A673 (cell line): Measurements from ENCODE around the gene MEG3. TPM values are rescaled to one million over a fixed set of nuclear protein-coding genes. Genes with fewer than 3 reads are reported as not detected.
A peak's percentile ranks its signal among the peaks of the same experiment; 100 is the strongest.

ENCODE experiments used
- BruUV-seq: library from RNA; stranded (reverse); fragments of 400-500 nt; replicated peaks from 2 replicates; lab custom pipeline; 2021; lab: Mats Ljungman, UMichigan
- CTCF ChIA-PET: fragments of 300-600 bp; sonication (Branson Sonifier 250); formaldehyde crosslinking; loops from one replicate; lab custom pipeline; 2022; ENCODE audit warnings: antibody characterized with exemption; lab: Charles Lee
- POLR2A ChIA-PET: fragments of 300-600 bp; sonication (Branson Sonifier 250); formaldehyde crosslinking; loops from one replicate; lab custom pipeline; 2022; ENCODE audit warnings: antibody characterized with exemption; ENCODE audit not compliant: low non-redundant PET; lab: Charles Lee
- DNase-seq: peaks from one replicate; pipeline ENCODE4 v3.0.0-alpha.2; 2015; ENCODE audit warnings: low spot score
- H3K27ac ChIP-seq: fragments of 200-600 bp; sonication (generic); 2 replicates; pipeline ENCODE4 v1.5.1; 2016; ENCODE audit warnings: mixed run types, low read depth, mild to moderate bottlenecking, mixed read lengths, antibody characterized with exemption, low read length; ENCODE audit not compliant: poor library complexity, severe bottlenecking
- H3K27me3 ChIP-seq: fragments of 200-600 bp; sonication (generic); replicated peaks from 2 replicates; pipeline ENCODE4 v1.6.1; 2017; ENCODE audit warnings: mixed run types, low read depth, mild to moderate bottlenecking, mixed read lengths, antibody characterized with exemption, low read length; ENCODE audit not compliant: insufficient read depth, poor library complexity
- H3K36me3 ChIP-seq: fragments of 200-600 bp; sonication (generic); 2 replicates; pipeline ENCODE4 v1.6.1; 2016; ENCODE audit warnings: mixed run types, mild to moderate bottlenecking, mixed read lengths, antibody characterized with exemption, low read length; ENCODE audit not compliant: insufficient read depth, poor library complexity, severe bottlenecking
- H3K4me1 ChIP-seq: fragments of 200-600 bp; sonication (generic); 2 replicates; pipeline ENCODE4 v1.6.1; 2017; ENCODE audit warnings: mixed run types, mild to moderate bottlenecking, mixed read lengths, antibody characterized with exemption, low read length; ENCODE audit not compliant: insufficient read depth, poor library complexity, severe bottlenecking
- H3K4me3 ChIP-seq: fragments of 200-600 bp; sonication (generic); 2 replicates; pipeline ENCODE4 v1.5.1; 2016; ENCODE audit warnings: low read depth, mixed run types, mild to moderate bottlenecking, mixed read lengths, low read length; ENCODE audit not compliant: poor library complexity, severe bottlenecking
- H3K9me3 ChIP-seq: fragments of 200-600 bp; sonication (generic); 2 replicates; pipeline ENCODE4 v1.6.1; 2016; ENCODE audit warnings: mixed run types, low read depth, mild to moderate bottlenecking, mixed read lengths, antibody characterized with exemption, low read length; ENCODE audit not compliant: poor library complexity, severe bottlenecking
- EZH2 ChIP-seq: fragments of 200-600 bp; sonication (generic); IDR thresholded peaks from 2 replicates; pipeline ENCODE4 v1.6.1; 2017; ENCODE audit warnings: borderline replicate concordance, low read depth, mild to moderate bottlenecking, mixed read lengths, antibody characterized with exemption, low read length; ENCODE audit not compliant: poor library complexity, severe bottlenecking
- intact Hi-C: fragments of 100-400 bp; cut with micrococcal nuclease; formaldehyde crosslinking; loops from one replicate; pipeline ENCODE4 v1.10.0; 2022; ENCODE audit not compliant: unreplicated experiment
- total RNA-seq: library from RNA; stranded (reverse); gene quantifications from 2 replicates; pipeline ENCODE4 v1.2.3, GENCODE V29; 2021
- TF ChIP-seq, protein P1 (sequence below): fragments of 300-800, 200-600 bp; sonication (generic); conservative IDR thresholded peaks from 2 replicates; pipeline ENCODE4 v1.5.1; 2017; ENCODE audit warnings: low read depth, mild to moderate bottlenecking, antibody characterized with exemption, low read length, moderate library complexity, mixed read lengths

Gene MEG3
- total RNA-seq, 1 experiment from 2014 or later = 58.7 TPM

DNA sequence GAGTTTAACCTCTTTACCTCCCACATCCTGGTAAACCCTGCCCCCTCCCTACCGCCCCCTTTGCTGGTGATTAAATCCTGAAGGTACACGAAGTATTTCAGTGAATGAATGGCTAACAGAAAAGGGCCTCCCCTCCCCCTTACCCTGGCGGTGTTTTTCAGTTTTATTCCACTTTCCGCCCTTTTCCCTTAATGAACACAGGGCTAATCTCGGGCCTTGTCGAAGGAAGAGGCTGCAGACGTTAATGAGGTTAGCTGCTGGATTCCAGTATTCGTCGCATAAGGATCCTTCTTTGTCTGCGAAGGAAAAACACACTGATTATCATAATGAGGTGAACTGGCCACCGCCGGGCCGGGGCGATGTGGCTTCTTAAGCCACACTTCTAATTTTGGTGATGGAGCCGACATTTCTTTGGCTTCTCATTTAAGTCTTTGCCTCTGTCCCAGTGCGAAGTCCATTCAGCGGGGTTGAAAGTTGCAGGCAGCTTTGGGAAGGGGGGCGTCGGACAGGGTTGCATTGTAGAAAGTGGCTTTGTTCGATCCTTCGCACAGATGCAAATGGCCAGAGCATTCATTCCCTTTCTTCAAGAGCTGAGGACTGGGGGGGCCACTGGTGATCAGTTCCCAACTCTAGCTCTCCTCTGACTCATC lies 6.5 kb downstream of the MEG3 start:
- intact Hi-C loops = no loop called here
- CTCF ChIA-PET = no interaction called here
- POLR2A ChIA-PET = no interaction called here
- Histone ChIP-seq H3K27me3 (no peaks in the 10 kb centered on the region), H3K4me3 (no peak overlapping the region), H3K36me3 (peaks cover 2% of the 10 kb centered on the region), H3K27ac (no peak overlapping the region), H3K9me3 (no peaks in the 10 kb centered on the region), H3K4me1 (peaks cover 12% of the 10 kb centered on the region)
- no peak for DNase-seq
- TSS peak; percentile 3 for BruUV-seq
- TF ChIP-seq, protein P1, sequence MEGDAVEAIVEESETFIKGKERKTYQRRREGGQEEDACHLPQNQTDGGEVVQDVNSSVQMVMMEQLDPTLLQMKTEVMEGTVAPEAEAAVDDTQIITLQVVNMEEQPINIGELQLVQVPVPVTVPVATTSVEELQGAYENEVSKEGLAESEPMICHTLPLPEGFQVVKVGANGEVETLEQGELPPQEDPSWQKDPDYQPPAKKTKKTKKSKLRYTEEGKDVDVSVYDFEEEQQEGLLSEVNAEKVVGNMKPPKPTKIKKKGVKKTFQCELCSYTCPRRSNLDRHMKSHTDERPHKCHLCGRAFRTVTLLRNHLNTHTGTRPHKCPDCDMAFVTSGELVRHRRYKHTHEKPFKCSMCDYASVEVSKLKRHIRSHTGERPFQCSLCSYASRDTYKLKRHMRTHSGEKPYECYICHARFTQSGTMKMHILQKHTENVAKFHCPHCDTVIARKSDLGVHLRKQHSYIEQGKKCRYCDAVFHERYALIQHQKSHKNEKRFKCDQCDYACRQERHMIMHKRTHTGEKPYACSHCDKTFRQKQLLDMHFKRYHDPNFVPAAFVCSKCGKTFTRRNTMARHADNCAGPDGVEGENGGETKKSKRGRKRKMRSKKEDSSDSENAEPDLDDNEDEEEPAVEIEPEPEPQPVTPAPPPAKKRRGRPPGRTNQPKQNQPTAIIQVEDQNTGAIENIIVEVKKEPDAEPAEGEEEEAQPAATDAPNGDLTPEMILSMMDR = no peak
- TF ChIP-seq EZH2 = no peak

DNA sequence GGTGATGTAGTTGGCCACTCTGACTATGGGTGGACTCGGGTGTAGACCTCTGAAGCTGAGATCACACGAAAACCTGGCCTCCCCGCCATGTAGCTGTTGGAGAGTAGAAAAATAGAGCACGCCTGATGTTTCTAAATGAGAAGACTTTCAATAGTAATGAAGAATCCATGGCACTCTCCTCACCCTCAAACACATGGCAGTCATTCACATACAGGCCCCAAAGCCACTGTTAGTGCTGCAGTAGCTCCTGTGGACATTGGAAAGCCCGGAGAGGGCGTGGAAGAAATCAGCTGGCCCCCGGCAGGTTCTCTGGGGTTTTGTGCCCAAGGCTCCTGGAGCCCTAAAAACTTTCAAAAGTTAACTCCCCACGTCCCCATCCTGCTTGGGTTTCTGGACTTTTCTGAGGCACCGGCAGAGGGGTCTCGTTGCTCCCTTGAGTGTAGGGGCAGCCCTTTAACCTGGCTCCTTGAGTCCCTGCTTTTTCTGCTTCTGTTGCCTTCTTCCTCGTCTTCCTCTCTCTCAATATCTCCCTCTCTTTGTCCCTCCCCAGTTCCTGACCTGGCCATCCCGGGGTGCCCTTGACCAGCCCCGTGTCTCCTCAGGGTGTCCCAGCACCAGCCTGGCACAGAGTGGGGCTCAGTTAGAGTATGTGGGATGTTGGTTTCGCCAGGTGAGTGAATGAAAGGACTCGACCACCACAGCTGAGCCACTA lies 8.3 kb downstream of the MEG3 start:
- DNase-seq = no peak
- intact Hi-C loops = no loop called here
- Histone ChIP-seq H3K27ac (no peak overlapping the region), H3K9me3 (no peaks in the 10 kb centered on the region), H3K36me3 (peaks cover 2% of the 10 kb centered on the region), H3K4me3 (no peak overlapping the region), H3K27me3 (no peaks in the 10 kb centered on the region), H3K4me1 (peaks cover 12% of the 10 kb centered on the region)
- no TSS peak for BruUV-seq
- TF ChIP-seq EZH2 = no peak
- TF ChIP-seq, protein P1 = no peak
- CTCF ChIA-PET = no interaction called here
- POLR2A ChIA-PET = no interaction called here

DNA sequence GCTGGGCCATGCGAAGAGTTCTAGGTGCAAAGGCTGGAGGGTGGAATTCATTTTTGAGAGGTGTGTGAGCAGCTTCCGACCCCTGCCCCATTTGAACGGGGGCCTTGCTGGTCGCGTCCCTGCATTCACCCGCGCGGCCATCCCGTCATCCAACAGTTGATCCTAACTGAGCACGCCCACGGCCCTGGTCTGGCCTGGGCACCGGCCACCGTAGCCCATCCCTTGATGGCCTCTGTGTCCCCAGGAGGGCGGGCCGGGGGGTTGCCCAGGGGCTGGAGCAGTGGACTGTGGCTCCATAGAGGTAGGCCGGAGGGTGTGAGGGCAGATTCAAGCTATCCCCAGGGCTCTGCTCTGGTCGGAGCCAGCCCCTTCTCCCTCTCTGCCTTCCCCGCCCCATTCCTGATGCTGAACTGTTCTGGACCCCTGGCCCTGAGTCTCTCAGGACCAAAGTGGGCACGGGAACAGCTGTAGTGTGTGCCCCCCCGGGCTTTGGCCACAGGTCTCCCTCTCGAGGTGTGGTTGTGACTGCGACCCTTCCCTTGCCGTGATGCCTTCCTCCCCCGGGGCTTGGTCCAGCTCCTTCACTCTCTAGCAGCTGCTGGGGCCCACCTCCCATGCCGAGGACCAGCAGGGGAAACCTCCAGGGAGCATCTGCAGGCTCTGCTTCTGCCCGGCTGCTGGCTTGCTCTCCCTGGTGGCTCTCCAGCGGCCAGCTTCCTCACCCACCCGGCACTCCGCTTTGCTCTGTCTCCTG lies 9.1 kb downstream of the MEG3 start:
- CTCF ChIA-PET = no interaction called here
- no peak for DNase-seq

More for the DNA sequence above, 9.1 kb downstream of the MEG3 start:
- Histone ChIP-seq H3K9me3 (no peaks in the 10 kb centered on the region), H3K4me1 (peaks cover 12% of the 10 kb centered on the region), H3K36me3 (peaks cover 2% of the 10 kb centered on the region), H3K27ac (no peak overlapping the region), H3K4me3 (no peak overlapping the region), H3K27me3 (no peaks in the 10 kb centered on the region)
- TF ChIP-seq, protein P1 = no peak
- no peak for TF ChIP-seq EZH2
- intact Hi-C loops = no loop called here
- BruUV-seq = no TSS peak
- POLR2A ChIA-PET = no interaction called here
